Measurements from ENCODE around the gene CABP4. TPM values are rescaled to one million over a fixed set of nuclear protein-coding genes. Genes with fewer than 3 reads are reported as not detected.

CABP4 gene
- total RNA-seq, 1 experiment from 2014 or later: not detected

DNA sequence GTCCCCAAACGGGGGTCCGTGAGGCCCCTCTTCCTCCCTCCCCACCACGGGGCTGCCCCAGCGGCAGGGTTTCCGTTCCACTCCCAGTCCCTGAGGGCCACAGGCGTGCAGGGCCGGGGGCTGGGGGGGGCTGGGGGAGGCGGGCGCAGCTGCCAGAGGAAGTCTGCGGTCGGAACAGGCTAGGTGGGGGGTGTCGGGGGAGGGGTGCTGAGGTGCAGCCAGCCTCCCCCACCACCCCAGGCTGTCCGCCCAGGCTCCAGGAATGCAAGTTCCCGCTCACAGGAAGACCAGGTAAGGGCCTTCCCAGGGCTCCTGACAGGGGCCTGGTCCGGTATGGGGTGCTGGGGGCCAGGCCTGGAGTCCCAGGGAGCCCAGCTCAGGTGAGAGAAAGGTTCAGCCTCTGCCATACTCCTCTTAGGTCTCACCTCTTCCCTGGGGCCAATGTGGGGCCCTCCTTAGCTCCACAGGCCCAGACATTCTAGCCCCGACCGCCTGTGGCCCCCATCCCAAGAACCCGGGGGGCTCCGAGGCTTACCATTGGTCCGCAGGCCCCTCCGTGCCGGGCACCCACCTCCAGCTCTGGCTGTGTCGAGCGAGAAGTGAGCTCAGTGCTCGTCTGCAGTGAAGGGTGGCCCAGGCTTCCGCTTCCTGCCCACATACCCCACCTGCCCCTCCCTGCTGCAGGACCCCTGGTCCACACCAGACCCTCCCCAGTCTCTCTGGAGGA lies 17.9 kb upstream of the CABP4 start, which contains the start of gene PTPRCAP (continued):
- no peak for TF ChIP-seq EZH2 (IDR thresholded peaks at IDR 0.05)
- TF ChIP-seq ZFX (IDR thresholded peaks at IDR 0.05): no peak
- no peak for TF ChIP-seq CEBPB (IDR thresholded peaks at IDR 0.05; ENCODE audit: low read depth)
- TF ChIP-seq SP1 (IDR thresholded peaks at IDR 0.05; ENCODE audit: low read depth): no peak
- TF ChIP-seq, protein P1, sequence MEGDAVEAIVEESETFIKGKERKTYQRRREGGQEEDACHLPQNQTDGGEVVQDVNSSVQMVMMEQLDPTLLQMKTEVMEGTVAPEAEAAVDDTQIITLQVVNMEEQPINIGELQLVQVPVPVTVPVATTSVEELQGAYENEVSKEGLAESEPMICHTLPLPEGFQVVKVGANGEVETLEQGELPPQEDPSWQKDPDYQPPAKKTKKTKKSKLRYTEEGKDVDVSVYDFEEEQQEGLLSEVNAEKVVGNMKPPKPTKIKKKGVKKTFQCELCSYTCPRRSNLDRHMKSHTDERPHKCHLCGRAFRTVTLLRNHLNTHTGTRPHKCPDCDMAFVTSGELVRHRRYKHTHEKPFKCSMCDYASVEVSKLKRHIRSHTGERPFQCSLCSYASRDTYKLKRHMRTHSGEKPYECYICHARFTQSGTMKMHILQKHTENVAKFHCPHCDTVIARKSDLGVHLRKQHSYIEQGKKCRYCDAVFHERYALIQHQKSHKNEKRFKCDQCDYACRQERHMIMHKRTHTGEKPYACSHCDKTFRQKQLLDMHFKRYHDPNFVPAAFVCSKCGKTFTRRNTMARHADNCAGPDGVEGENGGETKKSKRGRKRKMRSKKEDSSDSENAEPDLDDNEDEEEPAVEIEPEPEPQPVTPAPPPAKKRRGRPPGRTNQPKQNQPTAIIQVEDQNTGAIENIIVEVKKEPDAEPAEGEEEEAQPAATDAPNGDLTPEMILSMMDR (IDR thresholded peaks at IDR 0.05 in 2 of 3, conservative IDR thresholded peaks at IDR 0.05 in 1 of 3; ENCODE audit: borderline replicate concordance in 1 of 3, insufficient read depth in 1 of 3, low read depth in 2 of 3, low read length in 2 of 3): no peak
- no peak for TF ChIP-seq RAD21 (IDR thresholded peaks at IDR 0.05; ENCODE audit: low read depth)
- no peak for TF ChIP-seq SIN3A (IDR thresholded peaks at IDR 0.05; ENCODE audit: low read depth)
- TF ChIP-seq POLR2AphosphoS5 (IDR thresholded peaks at IDR 0.05; ENCODE audit: low read depth, low read length): no peak
- TF ChIP-seq TCF7L2 (IDR thresholded peaks at IDR 0.05; ENCODE audit: borderline replicate concordance, extremely low read depth, insufficient read depth, insufficient read length): no peak

- H3K9me2 ChIP-seq (ENCODE audit: insufficient read depth): no peaks in the 10 kb centered on the region
- BruUV-seq (replicated peaks): no TSS peak
- DNase-seq (ENCODE audit: low read depth, low spot score) (no peak), ATAC-seq (no peak)
- H3K9ac ChIP-seq (ENCODE audit: low read length): no peak overlapping the region
- peaks cover 4% of the 10 kb centered on the region; the same call in 1 of the 2 replicates for H3K79me2 ChIP-seq (ENCODE audit: insufficient read depth, low read length)
- intact Hi-C loops (cut with micrococcal nuclease): no loop called here
- POLR2A ChIA-PET: interaction anchor here (0.6 kb wide), 1 partner anchor 10 kb away, joined by 4 read pairs; the partner anchor contains the start of gene RPS6KB2
- no peaks in the 10 kb centered on the region for H3K9me3 ChIP-seq (ENCODE audit: control insufficient read depth in 1 of 2, insufficient read depth in 1 of 2, low read depth in 1 of 2, low read length in 2 of 2)
- CTCF ChIA-PET: no interaction called here
- no peak overlapping the region for H3K4me2 ChIP-seq (ENCODE audit: low read length)
- H3K27ac ChIP-seq (ENCODE audit: low read depth, low read length): no peak overlapping the region; the same call in 1 of the 2 replicates
- H3K36me3 ChIP-seq (ENCODE audit: control insufficient read depth in 1 of 2, insufficient read depth in 2 of 2, low read length in 2 of 2): peaks cover 7 to 9% of the 10 kb centered on the region in 2 experiments; a peak in 3 of 4 replicates
- RAD21 ChIA-PET (ENCODE audit: low non-redundant PET in 1 of 2, low total read pairs in 2 of 2, uncharacterized antibody in 2 of 2, unreplicated experiment in 2 of 2): no interaction called here
- no peaks in the 10 kb centered on the region for H4K20me1 ChIP-seq (ENCODE audit: insufficient read depth)
- no peaks in the 10 kb centered on the region for H3K27me3 ChIP-seq (ENCODE audit: insufficient read depth, low read length)
- H3K4me3 ChIP-seq (replicated peaks in 1 of 2; ENCODE audit: low read depth in 1 of 2, low read length in 2 of 2): no peak overlapping the region
- no peak overlapping the region for H2AFZ ChIP-seq (ENCODE audit: low read depth, low read length, poor library complexity, severe bottlenecking)
- H3K4me1 ChIP-seq (ENCODE audit: control insufficient read depth in 1 of 2, insufficient read depth in 2 of 2, low read length in 2 of 2): peaks cover 3 to 26% of the 10 kb centered on the region in 2 experiments; a peak in 3 of 4 replicates
- TF ChIP-seq JUND (IDR thresholded peaks at IDR 0.05) (no peak), FOSL1 (IDR thresholded peaks at IDR 0.05; ENCODE audit: low read depth) (no peak), ATF3 (IDR thresholded peaks at IDR 0.05) (no peak), ELF1 (IDR thresholded peaks at IDR 0.05; ENCODE audit: borderline replicate concordance, low read depth) (no peak), ZBTB33 (IDR thresholded peaks at IDR 0.05; ENCODE audit: extremely low read depth, insufficient replicate concordance, low read length) (no peak), CBX3 (IDR thresholded peaks at IDR 0.05; ENCODE audit: low read depth) (no peak), TCF7L2 (IDR thresholded peaks at IDR 0.05; ENCODE audit: borderline replicate concordance, extremely low read depth, insufficient read depth, insufficient read length) (no peak), EZH2phosphoT487 (IDR thresholded peaks at IDR 0.05; ENCODE audit: borderline replicate concordance) (no peak), SP1 (IDR thresholded peaks at IDR 0.05; ENCODE audit: low read depth) (no peak), POLR2A (IDR thresholded peaks at IDR 0.05; ENCODE audit: borderline replicate concordance, extremely low read depth, insufficient read depth, insufficient read length) (no peak), CEBPB (IDR thresholded peaks at IDR 0.05; ENCODE audit: low read depth) (no peak), ZFX (IDR thresholded peaks at IDR 0.05) (no peak)
- TF ChIP-seq, protein P2, sequence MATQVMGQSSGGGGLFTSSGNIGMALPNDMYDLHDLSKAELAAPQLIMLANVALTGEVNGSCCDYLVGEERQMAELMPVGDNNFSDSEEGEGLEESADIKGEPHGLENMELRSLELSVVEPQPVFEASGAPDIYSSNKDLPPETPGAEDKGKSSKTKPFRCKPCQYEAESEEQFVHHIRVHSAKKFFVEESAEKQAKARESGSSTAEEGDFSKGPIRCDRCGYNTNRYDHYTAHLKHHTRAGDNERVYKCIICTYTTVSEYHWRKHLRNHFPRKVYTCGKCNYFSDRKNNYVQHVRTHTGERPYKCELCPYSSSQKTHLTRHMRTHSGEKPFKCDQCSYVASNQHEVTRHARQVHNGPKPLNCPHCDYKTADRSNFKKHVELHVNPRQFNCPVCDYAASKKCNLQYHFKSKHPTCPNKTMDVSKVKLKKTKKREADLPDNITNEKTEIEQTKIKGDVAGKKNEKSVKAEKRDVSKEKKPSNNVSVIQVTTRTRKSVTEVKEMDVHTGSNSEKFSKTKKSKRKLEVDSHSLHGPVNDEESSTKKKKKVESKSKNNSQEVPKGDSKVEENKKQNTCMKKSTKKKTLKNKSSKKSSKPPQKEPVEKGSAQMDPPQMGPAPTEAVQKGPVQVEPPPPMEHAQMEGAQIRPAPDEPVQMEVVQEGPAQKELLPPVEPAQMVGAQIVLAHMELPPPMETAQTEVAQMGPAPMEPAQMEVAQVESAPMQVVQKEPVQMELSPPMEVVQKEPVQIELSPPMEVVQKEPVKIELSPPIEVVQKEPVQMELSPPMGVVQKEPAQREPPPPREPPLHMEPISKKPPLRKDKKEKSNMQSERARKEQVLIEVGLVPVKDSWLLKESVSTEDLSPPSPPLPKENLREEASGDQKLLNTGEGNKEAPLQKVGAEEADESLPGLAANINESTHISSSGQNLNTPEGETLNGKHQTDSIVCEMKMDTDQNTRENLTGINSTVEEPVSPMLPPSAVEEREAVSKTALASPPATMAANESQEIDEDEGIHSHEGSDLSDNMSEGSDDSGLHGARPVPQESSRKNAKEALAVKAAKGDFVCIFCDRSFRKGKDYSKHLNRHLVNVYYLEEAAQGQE (IDR thresholded peaks at IDR 0.05; ENCODE audit: low read depth): no peak
Observed at GRCh38 chr11:67437809-67438157, 17.4 kb upstream of the CABP4 start.

Measured in HCT116 (cell line).